ENCODE measurements around the gene CA11. TPM values are rescaled to one million over a fixed set of nuclear protein-coding genes. Genes with fewer than 3 reads are reported as not detected.

Gene CA11
- total RNA-seq, 4 donors from 2014 or later, result 1.6 to 3.5 (median 2.6) TPM

- DNase-seq, result no peak
- H3K9me3 ChIP-seq, result no peaks in the 10 kb centered on the region
- no peak for ATAC-seq
- intact Hi-C loops (cut with DNase I; ENCODE audit: low total_unique reads) (no loop called here), in situ Hi-C loops (cut with MboI; ENCODE audit: low sequenced_read_pairs in 4 of 4) (no loop called here)
- TF ChIP-seq, protein P1, sequence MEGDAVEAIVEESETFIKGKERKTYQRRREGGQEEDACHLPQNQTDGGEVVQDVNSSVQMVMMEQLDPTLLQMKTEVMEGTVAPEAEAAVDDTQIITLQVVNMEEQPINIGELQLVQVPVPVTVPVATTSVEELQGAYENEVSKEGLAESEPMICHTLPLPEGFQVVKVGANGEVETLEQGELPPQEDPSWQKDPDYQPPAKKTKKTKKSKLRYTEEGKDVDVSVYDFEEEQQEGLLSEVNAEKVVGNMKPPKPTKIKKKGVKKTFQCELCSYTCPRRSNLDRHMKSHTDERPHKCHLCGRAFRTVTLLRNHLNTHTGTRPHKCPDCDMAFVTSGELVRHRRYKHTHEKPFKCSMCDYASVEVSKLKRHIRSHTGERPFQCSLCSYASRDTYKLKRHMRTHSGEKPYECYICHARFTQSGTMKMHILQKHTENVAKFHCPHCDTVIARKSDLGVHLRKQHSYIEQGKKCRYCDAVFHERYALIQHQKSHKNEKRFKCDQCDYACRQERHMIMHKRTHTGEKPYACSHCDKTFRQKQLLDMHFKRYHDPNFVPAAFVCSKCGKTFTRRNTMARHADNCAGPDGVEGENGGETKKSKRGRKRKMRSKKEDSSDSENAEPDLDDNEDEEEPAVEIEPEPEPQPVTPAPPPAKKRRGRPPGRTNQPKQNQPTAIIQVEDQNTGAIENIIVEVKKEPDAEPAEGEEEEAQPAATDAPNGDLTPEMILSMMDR (IDR thresholded peaks at IDR 0.05 in 4 of 5, conservative IDR thresholded peaks at IDR 0.05 in 1 of 5), result no peak
- no peak for TF ChIP-seq POLR2A (IDR thresholded peaks at IDR 0.05)
- peaks cover 34 to 55% of the 10 kb centered on the region in 2 donors for H3K4me1 ChIP-seq
- H3K36me3 ChIP-seq, result peaks cover 3 to 29% of the 10 kb centered on the region in 2 donors
- H3K27me3 ChIP-seq, result no peaks in the 10 kb centered on the region
- H3K27ac ChIP-seq, result peak overlapping the region in 1 of 4 donors; percentile 89
- no peak overlapping the region for H3K4me3 ChIP-seq
These were observed 30.6 kb downstream of the CA11 start for GRCh38 chr19:48615231-48616040.

GRCh38 chr19:48614436-48615230 is 31.4 kb downstream of the CA11 start, which contains the start of gene FAM83E:
FAM83E (minus strand) TSS chr19:48615076; CDS start chr19:48613372, 1,704 bp downstream.
- Histone ChIP-seq H3K4me3 (no peak within 1 kb of the TSS), H3K36me3 (peaks cover 3 to 29% of the 10 kb centered on the region in 2 donors), H3K27me3 (no peaks in the 10 kb centered on the region), H3K27ac (peak within 1 kb of the TSS; percentile 78 to 89 (median 84)), H3K4me1 (peaks cover 28 to 47% of the 10 kb centered on the region in 2 donors), H3K9me3 (no peaks in the 10 kb centered on the region)
- DNase-seq (peak in 1 of 2 donors; percentile 53), ATAC-seq (no peak)
- no peak for TF ChIP-seq POLR2A (IDR thresholded peaks at IDR 0.05)
- TF ChIP-seq, protein P1 (IDR thresholded peaks at IDR 0.05 in 4 of 5, conservative IDR thresholded peaks at IDR 0.05 in 1 of 5), result no peak
- in situ Hi-C loops (cut with MboI; ENCODE audit: low sequenced_read_pairs in 4 of 4) (no loop called here), intact Hi-C loops (cut with DNase I; ENCODE audit: low total_unique reads) (no loop called here)

GRCh38 chr19:48613852-48614435 is 32.0 kb downstream of the CA11 start:
- H3K4me1 ChIP-seq, result peaks cover 27 to 46% of the 10 kb centered on the region in 2 donors
- TF ChIP-seq, protein P1 (IDR thresholded peaks at IDR 0.05 in 4 of 5, conservative IDR thresholded peaks at IDR 0.05 in 1 of 5), result no peak
- TF ChIP-seq POLR2A (IDR thresholded peaks at IDR 0.05), result no peak
- H3K4me3 ChIP-seq, result no peak overlapping the region
- in situ Hi-C loops (cut with MboI; ENCODE audit: low sequenced_read_pairs in 4 of 4) (no loop called here), intact Hi-C loops (cut with DNase I; ENCODE audit: low total_unique reads) (loop anchor here (1.0 to 2.0 kb wide), 2 partner anchors 25 to 46 kb away; no protein-coding TSS in a partner anchor)
- peak overlapping the region; percentile 78 to 89 (median 84) for H3K27ac ChIP-seq
- DNase-seq (no peak), ATAC-seq (no peak)
- H3K9me3 ChIP-seq, result no peaks in the 10 kb centered on the region
- peaks cover 3 to 29% of the 10 kb centered on the region in 2 donors for H3K36me3 ChIP-seq
- no peaks in the 10 kb centered on the region for H3K27me3 ChIP-seq

- peak overlapping the region in 2 of 4 donors; percentile 10 to 37 for H3K4me3 ChIP-seq
- ATAC-seq, result peak; percentile 57 to 78
- no peaks in the 10 kb centered on the region for H3K9me3 ChIP-seq
- H3K27me3 ChIP-seq, result no peaks in the 10 kb centered on the region
- DNase-seq, result peak in 1 of 2 donors; percentile 81
- H3K36me3 ChIP-seq, result peaks cover 3 to 29% of the 10 kb centered on the region in 2 donors
- in situ Hi-C loops (cut with MboI; ENCODE audit: low sequenced_read_pairs in 4 of 4), result no loop called here
- TF ChIP-seq POLR2A (IDR thresholded peaks at IDR 0.05), result peak; percentile 12 to 13
- TF ChIP-seq, protein P1 (IDR thresholded peaks at IDR 0.05 in 4 of 5, conservative IDR thresholded peaks at IDR 0.05 in 1 of 5), result no peak
- peak overlapping the region; percentile 78 to 89 (median 84) for H3K27ac ChIP-seq
- H3K4me1 ChIP-seq, result peaks cover 27 to 44% of the 10 kb centered on the region in 2 donors
- intact Hi-C loops (cut with DNase I; ENCODE audit: low total_unique reads), result loop anchor here (1.0 to 2.0 kb wide), 2 partner anchors 24 to 45 kb away; no protein-coding TSS in a partner anchor
These were observed 32.7 kb downstream of the CA11 start for GRCh38 chr19:48613024-48613851.
